SK-N-SH (cell line): ENCODE results near the gene KCNAB3.

Experiments used
- CTCF ChIP-seq: fragments of 200-600 bp; sonication (generic); IDR thresholded peaks from 2 replicates; pipeline ENCODE4 v1.6.1; 2017; ENCODE audit warnings: antibody characterized with exemption, mild to moderate bottlenecking, moderate library complexity
- EP300 ChIP-seq, 2 experiments: IDR thresholded peaks; 2 replicates each; pipeline versions ENCODE4 v1.4.0 to v1.6.1; 2012; ENCODE audit warnings: borderline replicate concordance in 1 of 2, low read depth in 1 of 2, low read length in 1 of 2
- EZH2phosphoT487 ChIP-seq: fragments of 200-600 bp; sonication (generic); IDR thresholded peaks from 2 replicates; pipeline ENCODE4 v1.6.1; 2017; ENCODE audit warnings: low read depth, mixed run types, mild to moderate bottlenecking, antibody characterized with exemption, moderate library complexity, borderline replicate concordance
- FOXM1 ChIP-seq: IDR thresholded peaks from 2 replicates; pipeline ENCODE4 v1.4.0; 2012; ENCODE audit warnings: low read depth, mild to moderate bottlenecking
- GABPA ChIP-seq: IDR thresholded peaks from 2 replicates; pipeline ENCODE4 v1.4.0; 2012; ENCODE audit warnings: low read depth, mild to moderate bottlenecking
- NFIC ChIP-seq: IDR thresholded peaks from 2 replicates; pipeline ENCODE4 v1.4.0; 2012; ENCODE audit warnings: borderline replicate concordance
- NRF1 ChIP-seq: IDR thresholded peaks from 2 replicates; pipeline ENCODE4 v1.6.1; 2012; ENCODE audit warnings: low read depth, mild to moderate bottlenecking, low read length
- POLR2AphosphoS5 ChIP-seq: IDR thresholded peaks from 2 replicates; pipeline ENCODE4 v1.6.1; 2012; ENCODE audit warnings: low read depth, low read length
- RAD21 ChIP-seq: IDR thresholded peaks from 2 replicates; pipeline ENCODE4 v1.6.1; 2012; ENCODE audit warnings: mild to moderate bottlenecking, low read length
- REST ChIP-seq: IDR thresholded peaks from 2 replicates; pipeline ENCODE4 v1.6.1; 2012; ENCODE audit warnings: mild to moderate bottlenecking, low read depth, low read length, moderate library complexity
- SIN3A ChIP-seq: IDR thresholded peaks from 2 replicates; pipeline ENCODE4 v1.6.1; 2012; ENCODE audit warnings: low read depth, mild to moderate bottlenecking, low read length, moderate library complexity, borderline replicate concordance
- SMC3 ChIP-seq: IDR thresholded peaks from 2 replicates; pipeline ENCODE4 v1.6.1; 2012; ENCODE audit warnings: low read depth, low read length, improper control_type of control experiment

GRCh38 chr17:7897090-7897489 is 32.6 kb downstream of the KCNAB3 start:
- no peak for TF ChIP-seq CTCF
- no peak for TF ChIP-seq EZH2phosphoT487
- TF ChIP-seq NRF1: no peak
- no peak for TF ChIP-seq SIN3A
- TF ChIP-seq POLR2AphosphoS5: no peak
- no peak for TF ChIP-seq SMC3
- TF ChIP-seq NFIC: no peak
- no peak for TF ChIP-seq REST
- TF ChIP-seq EP300 (IDR thresholded peaks at IDR 0.05; ENCODE audit: borderline replicate concordance in 1 of 2, low read depth in 1 of 2, low read length in 1 of 2): no peak
- no peak for TF ChIP-seq RAD21
- TF ChIP-seq FOXM1: no peak
- no peak for TF ChIP-seq GABPA
